Measurements from ENCODE around the gene FAM118B.

FAM118B gene

GRCh38 chr11:126165757-126166156 lies 45.8 kb upstream of the FAM118B start:
- no peak for DNase-seq (ENCODE audit: low read depth)
- H3K4me3 ChIP-seq (ENCODE audit: control insufficient read depth, low read depth, low read length), result no peak overlapping the region
- TF ChIP-seq CTCF (IDR thresholded peaks at IDR 0.05; ENCODE audit: control insufficient read depth, insufficient read depth, low read depth, low read length, missing control alignments), result no peak

- TF ChIP-seq CTCF (IDR thresholded peaks at IDR 0.05; ENCODE audit: control insufficient read depth, insufficient read depth, low read depth, low read length, missing control alignments), result no peak
- DNase-seq (ENCODE audit: low read depth), result no peak
- no peak overlapping the region for H3K4me3 ChIP-seq (ENCODE audit: control insufficient read depth, low read depth, low read length)
These were observed 45.2 kb upstream of the FAM118B start for GRCh38 chr11:126166413-126166812.

- no peak for DNase-seq (ENCODE audit: low read depth)
- TF ChIP-seq CTCF (IDR thresholded peaks at IDR 0.05; ENCODE audit: control insufficient read depth, insufficient read depth, low read depth, low read length, missing control alignments), result no peak
These were observed 44.1 kb upstream of the FAM118B start for GRCh38 chr11:126167488-126167887.

GRCh38 chr11:126169291-126169690 lies 42.3 kb upstream of the FAM118B start:
- no peak overlapping the region for H3K4me3 ChIP-seq (ENCODE audit: control insufficient read depth, low read depth, low read length)
- TF ChIP-seq CTCF (IDR thresholded peaks at IDR 0.05; ENCODE audit: control insufficient read depth, insufficient read depth, low read depth, low read length, missing control alignments), result no peak
- DNase-seq (ENCODE audit: low read depth), result no peak

More at GRCh38 chr11:126167488-126167887, 44.1 kb upstream of the FAM118B start:
- no peak overlapping the region for H3K4me3 ChIP-seq (ENCODE audit: control insufficient read depth, low read depth, low read length)

GRCh38 chr11:126172596-126173038 lies 39.0 kb upstream of the FAM118B start:
- DNase-seq (ENCODE audit: low read depth), result peak; percentile 47
- no peak overlapping the region for H3K4me3 ChIP-seq (ENCODE audit: control insufficient read depth, low read depth, low read length)
- no peak for TF ChIP-seq CTCF (IDR thresholded peaks at IDR 0.05; ENCODE audit: control insufficient read depth, insufficient read depth, low read depth, low read length, missing control alignments)

GRCh38 chr11:126173257-126173656 lies 38.3 kb upstream of the FAM118B start:
- no peak for TF ChIP-seq CTCF (IDR thresholded peaks at IDR 0.05; ENCODE audit: control insufficient read depth, insufficient read depth, low read depth, low read length, missing control alignments)
- DNase-seq (ENCODE audit: low read depth), result no peak
- H3K4me3 ChIP-seq (ENCODE audit: control insufficient read depth, low read depth, low read length), result no peak overlapping the region

GRCh38 chr11:126174816-126175215 lies 36.8 kb upstream of the FAM118B start:
- no peak for TF ChIP-seq CTCF (IDR thresholded peaks at IDR 0.05; ENCODE audit: control insufficient read depth, insufficient read depth, low read depth, low read length, missing control alignments)
- no peak overlapping the region for H3K4me3 ChIP-seq (ENCODE audit: control insufficient read depth, low read depth, low read length)
- DNase-seq (ENCODE audit: low read depth), result no peak

Data from AG09309 (cell line).